HCT116 (cell line): ENCODE data around the gene USP10. TPM values are rescaled to one million over a fixed set of nuclear protein-coding genes. Genes with fewer than 3 reads are reported as not detected.

ENCODE experiments used
- ATAC-seq: fragments of 200-7000 bp; cut with Tn5 transposase; 2 replicates; pipeline ENCODE4 v1.9.1; 2020; ENCODE audit warnings: mild to moderate bottlenecking, moderate library complexity
- BruUV-seq: library from RNA; stranded (reverse); fragments of 400-500 nt; replicated peaks from 2 replicates; lab custom pipeline; 2021; lab: Mats Ljungman, UMichigan
- CTCF ChIA-PET: fragments of 300-600 bp; sonication (Branson Sonifier 250); formaldehyde crosslinking; loops from one replicate; lab custom pipeline; 2021; ENCODE audit warnings: antibody characterized with exemption; lab: Charles Lee
- POLR2A ChIA-PET: fragments of 300-600, 350-600 bp; sonication (Branson Sonifier 250); formaldehyde crosslinking; loops from one replicate; lab custom pipeline; 2021; ENCODE audit warnings: antibody characterized with exemption; lab: Charles Lee
- RAD21 ChIA-PET, 2 experiments: fragments of 300-600 bp; sonication (Branson Sonifier 250); formaldehyde crosslinking; loops; one replicate each; lab custom pipeline; 2023; ENCODE audit warnings: low total read pairs in 2 of 2; ENCODE audit not compliant: uncharacterized antibody in 2 of 2, unreplicated experiment in 2 of 2, low non-redundant PET in 1 of 2; lab: Charles Lee
- DNase-seq: peaks from one replicate; pipeline ENCODE4 v3.0.0-alpha.2; 2010; ENCODE audit warnings: low read depth, low spot score
- H2AFZ ChIP-seq: fragments of 200-600 bp; shearing (Covaris generic), sonication (generic); 2 replicates; pipeline ENCODE4 v1.6.1; 2017; ENCODE audit warnings: low read depth, mixed run types, mixed read lengths, antibody characterized with exemption, low read length; ENCODE audit not compliant: poor library complexity, severe bottlenecking
- H3K27ac ChIP-seq: 2 replicates; pipeline ENCODE4 v1.5.1; 2012; ENCODE audit warnings: low read depth, low read length
- H3K27me3 ChIP-seq: fragments of 200-600 bp; sonication (generic); 2 replicates; pipeline ENCODE4 v1.6.1; 2016; ENCODE audit warnings: mixed run types, low read length, mixed read lengths; ENCODE audit not compliant: insufficient read depth
- H3K36me3 ChIP-seq, 2 experiments: fragments of 200-500 bp in 1 of 2; fragments of 200-600 bp in 1 of 2; sonication (Bioruptor generic) in 1 of 2; sonication (generic) in 1 of 2; 2 replicates each; pipeline versions ENCODE4 v1.5.1 to v1.6.1; 2014 to 2016; ENCODE audit warnings: low read length in 2 of 2, inconsistent platforms in 1 of 2, mixed read lengths in 1 of 2, mixed run types in 1 of 2; ENCODE audit not compliant: insufficient read depth in 2 of 2, control insufficient read depth in 1 of 2
- H3K4me1 ChIP-seq, 2 experiments: fragments of 200-600 bp in 1 of 2; sonication (generic) in 1 of 2; 2 replicates each; pipeline versions ENCODE4 v1.5.1 to v1.6.1; 2012 to 2017; ENCODE audit warnings: low read length in 2 of 2, inconsistent platforms in 1 of 2, mild to moderate bottlenecking in 1 of 2, mixed read lengths in 1 of 2, mixed run types in 1 of 2, moderate library complexity in 1 of 2; ENCODE audit not compliant: insufficient read depth in 2 of 2, control insufficient read depth in 1 of 2
- H3K4me2 ChIP-seq: fragments of 200-600 bp; sonication (generic); 2 replicates; pipeline ENCODE4 v1.6.1; 2017; ENCODE audit warnings: mixed run types, low read length, mixed read lengths
- H3K4me3 ChIP-seq, 2 experiments: fragments of 200-600 bp in 1 of 2; sonication (generic) in 1 of 2; replicated peaks in 1 of 2; 2 replicates each; pipeline ENCODE4 v1.5.1; 2011 to 2016; ENCODE audit warnings: low read length in 2 of 2, control low read depth in 1 of 2, low read depth in 1 of 2, mild to moderate bottlenecking in 1 of 2, mixed read lengths in 1 of 2, mixed run types in 1 of 2
- H3K79me2 ChIP-seq: fragments of 200-600 bp; sonication (generic); 2 replicates; pipeline ENCODE4 v1.6.1; 2017; ENCODE audit warnings: mild to moderate bottlenecking, mixed run types, low read length, moderate library complexity, mixed read lengths; ENCODE audit not compliant: insufficient read depth
- H3K9ac ChIP-seq: fragments of 200-600 bp; sonication (generic); 2 replicates; pipeline ENCODE4 v1.6.1; 2016; ENCODE audit warnings: low read length, mixed read lengths
- H3K9me2 ChIP-seq: fragments of 200-600 bp; sonication (generic), shearing (Covaris generic); 2 replicates; pipeline ENCODE4 v1.6.1; 2017; ENCODE audit warnings: mixed run types, mild to moderate bottlenecking, moderate library complexity; ENCODE audit not compliant: insufficient read depth
- H3K9me3 ChIP-seq, 2 experiments: fragments of 200-500 bp in 1 of 2; fragments of 200-600 bp in 1 of 2; sonication (Bioruptor generic) in 1 of 2; sonication (generic) in 1 of 2; 2 replicates each; pipeline ENCODE4 v1.6.1; 2014 to 2017; ENCODE audit warnings: low read length in 2 of 2, mixed read lengths in 2 of 2, inconsistent platforms in 1 of 2, low read depth in 1 of 2, mild to moderate bottlenecking in 1 of 2, mixed run types in 1 of 2, moderate library complexity in 1 of 2; ENCODE audit not compliant: control insufficient read depth in 1 of 2, insufficient read depth in 1 of 2
- H4K20me1 ChIP-seq: fragments of 200-600 bp; sonication (generic), shearing (Covaris generic); 2 replicates; pipeline ENCODE4 v1.6.1; 2017; ENCODE audit warnings: mixed run types, mild to moderate bottlenecking, moderate library complexity; ENCODE audit not compliant: insufficient read depth
- ATF3 ChIP-seq: IDR thresholded peaks from 2 replicates; pipeline ENCODE4 v1.6.1; 2012
- CBX3 ChIP-seq: IDR thresholded peaks from 2 replicates; pipeline ENCODE4 v1.6.1; 2012; ENCODE audit warnings: low read depth
- CEBPB ChIP-seq: IDR thresholded peaks from 2 replicates; pipeline ENCODE4 v1.6.1; 2012; ENCODE audit warnings: low read depth
- EGR1 ChIP-seq: IDR thresholded peaks from 2 replicates; pipeline ENCODE4 v1.6.1; 2012; ENCODE audit warnings: low read depth
- ELF1 ChIP-seq: IDR thresholded peaks from 2 replicates; pipeline ENCODE4 v1.6.1; 2012; ENCODE audit warnings: low read depth, borderline replicate concordance
- EZH2 ChIP-seq: fragments of 200-600 bp; sonication (generic); IDR thresholded peaks from 2 replicates; pipeline ENCODE4 v1.6.1; 2017; ENCODE audit warnings: antibody characterized with exemption, mixed run types
- FOSL1 ChIP-seq: IDR thresholded peaks from 2 replicates; pipeline ENCODE4 v1.6.1; 2012; ENCODE audit warnings: low read depth
- POLR2A ChIP-seq: IDR thresholded peaks from 2 replicates; pipeline ENCODE4 v1.7.0; 2011; ENCODE audit warnings: borderline replicate concordance; ENCODE audit not compliant: insufficient read depth, insufficient read length; ENCODE audit errors: extremely low read depth
- POLR2AphosphoS5 ChIP-seq: IDR thresholded peaks from 2 replicates; pipeline ENCODE4 v1.6.1; 2011; ENCODE audit warnings: mild to moderate bottlenecking, low read depth, low read length, moderate library complexity
- RAD21 ChIP-seq: IDR thresholded peaks from 2 replicates; pipeline ENCODE4 v1.6.1; 2012; ENCODE audit warnings: low read depth, mild to moderate bottlenecking
- SIN3A ChIP-seq: IDR thresholded peaks from 2 replicates; pipeline ENCODE4 v1.6.1; 2012; ENCODE audit warnings: low read depth
- SP1 ChIP-seq: IDR thresholded peaks from 2 replicates; pipeline ENCODE4 v1.6.1; 2012; ENCODE audit warnings: low read depth
- TCF7L2 ChIP-seq: IDR thresholded peaks from 2 replicates; pipeline ENCODE4 v1.7.0; 2011; ENCODE audit warnings: borderline replicate concordance, inconsistent platforms; ENCODE audit not compliant: insufficient read depth, insufficient read length; ENCODE audit errors: extremely low read depth
- YY1 ChIP-seq: IDR thresholded peaks from 2 replicates; pipeline ENCODE4 v1.6.1; 2011; ENCODE audit warnings: low read length, low read depth, moderate library complexity, mild to moderate bottlenecking; ENCODE audit not compliant: insufficient replicate concordance; ENCODE audit errors: extremely low read depth
- ZFX ChIP-seq: fragments of 450-650 bp; IDR thresholded peaks from 2 replicates; pipeline ENCODE4 v1.6.1; 2017
- ZNF274 ChIP-seq: fragments of 200-500 bp; sonication (Bioruptor generic); IDR thresholded peaks from 2 replicates; pipeline ENCODE4 v1.6.1; 2014; ENCODE audit warnings: mild to moderate bottlenecking, low read depth, low read length, inconsistent platforms
- intact Hi-C: fragments of 100-400 bp; cut with micrococcal nuclease; formaldehyde crosslinking; loops from 2 replicates; pipeline ENCODE4 v1.10.0; 2022
- total RNA-seq: library from RNA; stranded (reverse); gene quantifications from one replicate; pipeline ENCODE4 v1.2.1, GENCODE V29; 2021; ENCODE audit not compliant: unreplicated experiment
- TF ChIP-seq, protein P1 (sequence below): IDR thresholded peaks from 2 replicates; pipeline ENCODE4 v1.6.1; 2012; ENCODE audit warnings: low read depth

USP10 gene
- total RNA-seq, 1 experiment from 2014 or later, result 175 TPM

DNA sequence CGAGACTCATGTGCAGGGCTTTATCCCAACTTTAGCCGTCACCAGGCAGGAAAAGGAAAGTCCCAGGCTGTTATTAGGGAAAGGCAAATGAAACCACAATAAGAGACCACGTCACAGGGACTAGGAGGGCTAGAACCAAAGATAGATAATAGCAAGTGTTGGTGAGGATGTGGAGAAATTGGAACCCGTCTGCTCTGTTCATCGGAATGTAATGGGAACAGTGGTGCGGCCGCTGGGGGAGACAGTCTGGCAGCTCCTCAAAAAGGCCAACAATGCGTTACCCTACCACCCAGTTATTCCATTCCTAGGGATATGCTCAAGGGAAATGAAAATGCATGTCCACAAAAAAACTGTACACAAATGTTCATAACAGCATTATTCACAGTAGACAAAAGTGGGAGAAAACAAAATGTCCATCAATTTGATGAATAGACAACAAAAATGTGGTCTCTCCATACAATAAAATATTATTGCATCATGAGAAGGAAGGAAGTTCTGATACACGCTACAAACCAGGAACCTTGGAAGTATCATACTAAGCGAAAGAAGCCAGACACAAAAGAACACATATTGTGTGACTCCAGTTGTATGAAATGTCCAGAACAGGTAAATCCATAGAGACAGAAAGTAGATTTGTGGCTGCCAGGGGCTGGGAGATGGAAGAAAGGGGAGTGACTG lies 19.5 kb upstream of the USP10 start:
- DNase-seq (no peak), ATAC-seq (no peak)
- no peak for TF ChIP-seq CEBPB
- no peak for TF ChIP-seq TCF7L2
- TF ChIP-seq POLR2A, result no peak
- TF ChIP-seq ZNF274, result no peak
- no peak for TF ChIP-seq RAD21
- no peak for TF ChIP-seq ZFX
- TF ChIP-seq ATF3, result no peak
- no peak for TF ChIP-seq YY1
- no peak for TF ChIP-seq SIN3A
- no peak for TF ChIP-seq ELF1
- no peak for TF ChIP-seq CBX3
- no peak for TF ChIP-seq EZH2
- no peak for TF ChIP-seq EGR1
- no peak for TF ChIP-seq SP1
- TF ChIP-seq POLR2AphosphoS5, result no peak
- TF ChIP-seq, protein P1, sequence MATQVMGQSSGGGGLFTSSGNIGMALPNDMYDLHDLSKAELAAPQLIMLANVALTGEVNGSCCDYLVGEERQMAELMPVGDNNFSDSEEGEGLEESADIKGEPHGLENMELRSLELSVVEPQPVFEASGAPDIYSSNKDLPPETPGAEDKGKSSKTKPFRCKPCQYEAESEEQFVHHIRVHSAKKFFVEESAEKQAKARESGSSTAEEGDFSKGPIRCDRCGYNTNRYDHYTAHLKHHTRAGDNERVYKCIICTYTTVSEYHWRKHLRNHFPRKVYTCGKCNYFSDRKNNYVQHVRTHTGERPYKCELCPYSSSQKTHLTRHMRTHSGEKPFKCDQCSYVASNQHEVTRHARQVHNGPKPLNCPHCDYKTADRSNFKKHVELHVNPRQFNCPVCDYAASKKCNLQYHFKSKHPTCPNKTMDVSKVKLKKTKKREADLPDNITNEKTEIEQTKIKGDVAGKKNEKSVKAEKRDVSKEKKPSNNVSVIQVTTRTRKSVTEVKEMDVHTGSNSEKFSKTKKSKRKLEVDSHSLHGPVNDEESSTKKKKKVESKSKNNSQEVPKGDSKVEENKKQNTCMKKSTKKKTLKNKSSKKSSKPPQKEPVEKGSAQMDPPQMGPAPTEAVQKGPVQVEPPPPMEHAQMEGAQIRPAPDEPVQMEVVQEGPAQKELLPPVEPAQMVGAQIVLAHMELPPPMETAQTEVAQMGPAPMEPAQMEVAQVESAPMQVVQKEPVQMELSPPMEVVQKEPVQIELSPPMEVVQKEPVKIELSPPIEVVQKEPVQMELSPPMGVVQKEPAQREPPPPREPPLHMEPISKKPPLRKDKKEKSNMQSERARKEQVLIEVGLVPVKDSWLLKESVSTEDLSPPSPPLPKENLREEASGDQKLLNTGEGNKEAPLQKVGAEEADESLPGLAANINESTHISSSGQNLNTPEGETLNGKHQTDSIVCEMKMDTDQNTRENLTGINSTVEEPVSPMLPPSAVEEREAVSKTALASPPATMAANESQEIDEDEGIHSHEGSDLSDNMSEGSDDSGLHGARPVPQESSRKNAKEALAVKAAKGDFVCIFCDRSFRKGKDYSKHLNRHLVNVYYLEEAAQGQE, result no peak
- no peak for TF ChIP-seq FOSL1
- H3K27ac ChIP-seq, result no peak overlapping the region
- no peaks in the 10 kb centered on the region for H3K4me1 ChIP-seq
- no peaks in the 10 kb centered on the region for H3K79me2 ChIP-seq
- H3K9me3 ChIP-seq, result no peaks in the 10 kb centered on the region
- no TSS peak for BruUV-seq
- H3K27me3 ChIP-seq, result peaks cover 42% of the 10 kb centered on the region; the same call in 1 of the 2 replicates
- H3K9ac ChIP-seq, result no peak overlapping the region
- POLR2A ChIA-PET, result no interaction called here
- H3K4me3 ChIP-seq, result no peak overlapping the region
- H3K4me2 ChIP-seq, result no peak overlapping the region
- CTCF ChIA-PET, result interaction anchor here (0.7 to 1.9 kb wide), 2 partner anchors 8 to 58 kb away, joined by 3 to 12 read pairs; no protein-coding TSS in a partner anchor
- H4K20me1 ChIP-seq, result no peaks in the 10 kb centered on the region
- intact Hi-C loops, result no loop called here
- H2AFZ ChIP-seq, result no peak overlapping the region
- RAD21 ChIA-PET, result no interaction called here
- no peaks in the 10 kb centered on the region for H3K9me2 ChIP-seq
- no peaks in the 10 kb centered on the region for H3K36me3 ChIP-seq
